Iris pigment epithelial cell (primary cell): ENCODE results near the gene NR5A1.

ENCODE experiments used
- DNase-seq: peaks from one replicate; pipeline ENCODE4 v3.0.0-alpha.2; 2011; ENCODE audit warnings: low read depth

Gene NR5A1

GRCh38 chr9:124514125-124514524 lies 6.9 kb upstream of the NR5A1 start:
- no peak for DNase-seq

GRCh38 chr9:124513376-124513994 lies 6.3 kb upstream of the NR5A1 start:
- no peak for DNase-seq

- no peak for DNase-seq
Observed at GRCh38 chr9:124512806-124513204, 5.6 kb upstream of the NR5A1 start.

- no peak for DNase-seq
Observed at GRCh38 chr9:124511891-124512805, 4.9 kb upstream of the NR5A1 start.

- no peak for DNase-seq
Observed at GRCh38 chr9:124511426-124511840, 4.2 kb upstream of the NR5A1 start.

- DNase-seq = peak; percentile 48
Observed at GRCh38 chr9:124510650-124511425, 3.6 kb upstream of the NR5A1 start.

GRCh38 chr9:124507880-124508423 lies 753 bp upstream of the NR5A1 start:
- DNase-seq = no peak

GRCh38 chr9:124506433-124506832 lies 766 bp downstream of the NR5A1 start:
- DNase-seq = no peak

- no peak for DNase-seq
Observed at GRCh38 chr9:124505901-124506346, 1.3 kb downstream of the NR5A1 start.

- no peak for DNase-seq
Observed at GRCh38 chr9:124505006-124505900, 1.9 kb downstream of the NR5A1 start.

- no peak for DNase-seq
Observed at GRCh38 chr9:124504530-124505005, 2.6 kb downstream of the NR5A1 start.

GRCh38 chr9:124503713-124504529 lies 3.3 kb downstream of the NR5A1 start:
- no peak for DNase-seq

GRCh38 chr9:124502711-124503702 lies 4.2 kb downstream of the NR5A1 start:
- DNase-seq = peak; percentile 14

- DNase-seq = no peak
Observed at GRCh38 chr9:124501771-124502320, 5.4 kb downstream of the NR5A1 start.

GRCh38 chr9:124500796-124501611 lies 6.2 kb downstream of the NR5A1 start:
- no peak for DNase-seq

GRCh38 chr9:124500028-124500795 lies 7.0 kb downstream of the NR5A1 start:
- DNase-seq = no peak

GRCh38 chr9:124499216-124499615 lies 8.0 kb downstream of the NR5A1 start:
- DNase-seq = no peak
